Measurements from ENCODE around the gene MICB. TPM values are rescaled to one million over a fixed set of nuclear protein-coding genes. Genes with fewer than 3 reads are reported as not detected.

MICB gene
- total RNA-seq, 1 experiment from 2014 or later, result 37.0 TPM

- Mint-ChIP-seq H3K27me3 (ENCODE audit: low read depth) (peaks cover under 1% of the 10 kb centered on the region; the same call in 1 of the 2 replicates), H3K9me3 (no peaks in the 10 kb centered on the region), H3K27ac (no peak overlapping the region), H3K4me3 (no peak overlapping the region), H3K36me3 (no peaks in the 10 kb centered on the region), H3K4me1 (peaks cover 9% of the 10 kb centered on the region)
- ChIA-PET CTCF (interaction anchor here (1.0 to 1.1 kb wide), 2 partner anchors 18 to 38 kb away, joined by 4 to 9 read pairs; no protein-coding TSS in a partner anchor), POLR2A (no interaction called here)
- no peak for DNase-seq (ENCODE audit: low spot score)
- TF ChIP-seq ARID4B (CRISPR knock-in tag; IDR thresholded peaks at IDR 0.05; ENCODE audit: borderline replicate concordance) (no peak), ZNF425 (CRISPR knock-in tag; conservative IDR thresholded peaks at IDR 0.05) (no peak), NFYB (CRISPR knock-in tag; conservative IDR thresholded peaks at IDR 0.05; ENCODE audit: low read depth) (no peak), GTF2I (CRISPR knock-in tag; conservative IDR thresholded peaks at IDR 0.05) (no peak), SMAD3 (CRISPR knock-in tag; IDR thresholded peaks at IDR 0.05; ENCODE audit: borderline replicate concordance) (no peak), HMGXB4 (CRISPR knock-in tag; IDR thresholded peaks at IDR 0.05) (no peak), E2F5 (CRISPR knock-in tag; IDR thresholded peaks at IDR 0.05) (no peak), GABPB1 (CRISPR knock-in tag; IDR thresholded peaks at IDR 0.05) (no peak), FOXK1 (CRISPR knock-in tag; IDR thresholded peaks at IDR 0.05) (no peak), CDX4 (CRISPR knock-in tag; IDR thresholded peaks at IDR 0.05; ENCODE audit: borderline replicate concordance) (no peak), E2F4 (CRISPR knock-in tag; IDR thresholded peaks at IDR 0.05; ENCODE audit: borderline replicate concordance, low read depth) (no peak), USF2 (CRISPR knock-in tag; IDR thresholded peaks at IDR 0.05) (no peak), ZBTB21 (CRISPR knock-in tag; IDR thresholded peaks at IDR 0.05; ENCODE audit: borderline replicate concordance) (no peak), ZNF138 (CRISPR knock-in tag; conservative IDR thresholded peaks at IDR 0.05) (no peak), PREB (CRISPR knock-in tag; IDR thresholded peaks at IDR 0.05; ENCODE audit: borderline replicate concordance) (no peak), PRDM15 (CRISPR knock-in tag; IDR thresholded peaks at IDR 0.05) (no peak), ZNF512 (CRISPR knock-in tag; IDR thresholded peaks at IDR 0.05; ENCODE audit: borderline replicate concordance) (no peak)
- ATAC-seq, result no peak
Measured at GRCh38 chr6:31480574-31480973, 17.4 kb upstream of the MICB start.
